Transverse colon (tissue), 4 donors: Measurements from ENCODE around the gene HOXC9.

Experiments
- CTCF ChIP-seq, 5 experiments: fragments of 200-600 bp in 3 of 5; fragments of 450-650 bp in 2 of 5; sonication (generic) in 3 of 5; IDR thresholded peaks; 1 replicate in 2 of 5; 2 replicates in 3 of 5; pipeline ENCODE4 v1.5.1; 2016 to 2017; ENCODE audit warnings: antibody characterized with exemption in 5 of 5, inconsistent platforms in 3 of 5, mild to moderate bottlenecking in 2 of 5, moderate library complexity in 1 of 5
- EP300 ChIP-seq: sonication (generic); formaldehyde crosslinking; IDR thresholded peaks from one replicate; pipeline ENCODE4 v1.6.1; 2017; ENCODE audit warnings: antibody characterized with exemption, low read depth
- POLR2A ChIP-seq: fragments of 450-650 bp; IDR thresholded peaks from one replicate; pipeline ENCODE4 v1.6.1; 2016; ENCODE audit warnings: antibody characterized with exemption, mild to moderate bottlenecking, moderate library complexity
- POLR2AphosphoS5 ChIP-seq, 3 donors: sonication (generic); formaldehyde crosslinking; IDR thresholded peaks; one replicate each; pipeline ENCODE4 v1.6.1; 2016; ENCODE audit warnings: antibody characterized with exemption in 3 of 3

DNA sequence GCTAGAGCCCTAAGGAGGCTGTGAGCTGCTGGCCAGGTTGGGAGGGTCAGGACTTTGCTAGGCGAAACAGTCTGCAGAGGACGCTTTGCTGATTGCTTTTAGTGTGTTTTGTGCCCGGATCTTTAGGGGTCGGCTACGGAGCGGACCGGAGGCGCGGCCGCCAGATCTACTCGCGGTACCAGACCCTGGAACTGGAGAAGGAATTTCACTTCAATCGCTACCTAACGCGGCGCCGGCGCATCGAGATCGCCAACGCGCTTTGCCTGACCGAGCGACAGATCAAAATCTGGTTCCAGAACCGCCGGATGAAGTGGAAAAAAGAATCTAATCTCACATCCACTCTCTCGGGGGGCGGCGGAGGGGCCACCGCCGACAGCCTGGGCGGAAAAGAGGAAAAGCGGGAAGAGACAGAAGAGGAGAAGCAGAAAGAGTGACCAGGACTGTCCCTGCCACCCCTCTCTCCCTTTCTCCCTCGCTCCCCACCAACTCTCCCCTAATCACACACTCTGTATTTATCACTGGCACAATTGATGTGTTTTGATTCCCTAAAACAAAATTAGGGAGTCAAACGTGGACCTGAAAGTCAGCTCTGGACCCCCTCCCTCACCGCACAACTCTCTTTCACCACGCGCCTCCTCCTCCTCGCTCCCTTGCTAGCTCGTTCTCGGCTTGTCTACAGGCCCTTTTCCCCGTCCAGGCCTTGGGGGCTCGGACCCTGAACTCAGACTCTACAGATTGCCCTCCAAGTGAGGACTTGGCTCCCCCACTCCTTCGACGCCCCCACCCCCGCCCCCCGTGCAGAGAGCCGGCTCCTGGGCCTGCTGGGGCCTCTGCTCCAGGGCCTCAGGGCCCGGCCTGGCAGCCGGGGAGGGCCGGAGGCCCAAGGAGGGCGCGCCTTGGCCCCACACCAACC, 29.8 kb downstream of the HOXC9 start:
- TF ChIP-seq POLR2A (no peak), CTCF (IDR thresholded peaks at IDR 0.05) (no peak), POLR2AphosphoS5 (IDR thresholded peaks at IDR 0.05) (no peak), EP300 (no peak)
